Transverse colon (tissue), 4 donors: ENCODE data around the gene SGF29. TPM values are rescaled to one million over a fixed set of nuclear protein-coding genes. Genes with fewer than 3 reads are reported as not detected.
"Not testable (repeated sequence)": the region's sequence is repeated elsewhere in the genome, so short reads cannot be mapped to it uniquely, and the experiment has no call there.

Source experiments
- DNase-seq: peaks from one replicate; pipeline ENCODE4 v3.0.0-alpha.2; 2019
- H3K27ac ChIP-seq, 4 donors: fragments of 200-600 bp; sonication (generic); 2 replicates each; pipeline ENCODE4 v1.5.1; 2016 to 2018; ENCODE audit warnings: inconsistent platforms in 4 of 4
- H3K27me3 ChIP-seq: fragments of 200-600 bp; sonication (generic); 2 replicates; pipeline ENCODE4 v1.5.1; 2017; ENCODE audit warnings: inconsistent platforms
- H3K36me3 ChIP-seq, 4 donors: fragments of 200-600 bp; sonication (generic); 2 replicates each; pipeline ENCODE4 v1.5.1; 2017 to 2019; ENCODE audit warnings: inconsistent platforms in 4 of 4
- H3K4me1 ChIP-seq, 4 donors: fragments of 200-600 bp; sonication (generic); 2 replicates each; pipeline ENCODE4 v1.5.1; 2017 to 2020; ENCODE audit warnings: inconsistent platforms in 4 of 4
- H3K4me3 ChIP-seq, 4 donors: fragments of 200-600 bp; sonication (generic); 1 replicate in 1 of 4; 2 replicates in 3 of 4; pipeline versions ENCODE4 v1.5.1 to v1.6.1; 2017 to 2019; ENCODE audit warnings: inconsistent platforms in 4 of 4
- H3K9me3 ChIP-seq, 2 donors: fragments of 200-600 bp; sonication (generic); 2 replicates each; pipeline ENCODE4 v1.5.1; 2017 to 2019; ENCODE audit warnings: inconsistent platforms in 2 of 2
- CTCF ChIP-seq, 5 experiments: fragments of 200-600 bp in 3 of 5; fragments of 450-650 bp in 2 of 5; sonication (generic) in 3 of 5; IDR thresholded peaks; 1 replicate in 2 of 5; 2 replicates in 3 of 5; pipeline ENCODE4 v1.5.1; 2016 to 2017; ENCODE audit warnings: antibody characterized with exemption in 5 of 5, inconsistent platforms in 3 of 5, mild to moderate bottlenecking in 2 of 5, moderate library complexity in 1 of 5
- EP300 ChIP-seq: sonication (generic); formaldehyde crosslinking; IDR thresholded peaks from one replicate; pipeline ENCODE4 v1.6.1; 2017; ENCODE audit warnings: antibody characterized with exemption, low read depth
- POLR2A ChIP-seq: fragments of 450-650 bp; IDR thresholded peaks from one replicate; pipeline ENCODE4 v1.6.1; 2016; ENCODE audit warnings: antibody characterized with exemption, mild to moderate bottlenecking, moderate library complexity
- POLR2AphosphoS5 ChIP-seq, 3 donors: sonication (generic); formaldehyde crosslinking; IDR thresholded peaks; one replicate each; pipeline ENCODE4 v1.6.1; 2016; ENCODE audit warnings: antibody characterized with exemption in 3 of 3
- WGBS, 2 donors: methylation state at CpG; one replicate each; pipeline ENCODE4 v1.1.5; 2018; ENCODE audit warnings: low coverage in 1 of 2; 5-methylcytosine and 5-hydroxymethylcytosine counted together
- in situ Hi-C, 4 donors: fragments of 200-750 bp; cut with MboI; loops; one replicate each; pipeline versions ENCODE4 v1.15.0 to v1.15.1; 2017; ENCODE audit warnings: low sequenced_read_pairs in 3 of 4, low pct_ligation_motif_present in 1 of 4, low pct_unique_long_range_greater_than_20kb in 1 of 4
- intact Hi-C: fragments of 100-400 bp; cut with DNase I; formaldehyde crosslinking; loops from one replicate; pipeline ENCODE4 v1.15.1; 2023; ENCODE audit warnings: low total_unique reads
- total RNA-seq, 4 donors: library from RNA; depleted of rRNA; stranded (reverse); fragments of >200 nt; gene quantifications; one replicate each; pipeline ENCODE4 v1.1.0, GENCODE V29; 2016

The SGF29 gene
- total RNA-seq, 4 donors from 2014 or later: 22.1 to 95.0 (median 32.1) TPM

- no peak overlapping the region for H3K4me3 ChIP-seq
- H3K4me1 ChIP-seq: peaks cover 0 to 7% (median 4%) of the 10 kb centered on the region in 4 donors
- no peak overlapping the region for H3K27ac ChIP-seq
- H3K9me3 ChIP-seq: no peaks in the 10 kb centered on the region
- H3K27me3 ChIP-seq: no peaks in the 10 kb centered on the region
- no peak for TF ChIP-seq POLR2A
- intact Hi-C loops: no loop called here
- H3K36me3 ChIP-seq: peaks cover 0 to 23% (median 7%) of the 10 kb centered on the region in 4 donors
- 93% methylated on average over 6 of the region's 6 CpGs; no CpG with 5 or more reads in 1 of the 2 donors for WGBS, 2 donors
- DNase-seq: no peak
- in situ Hi-C loops: no loop called here
These were observed 37.6 kb downstream of the SGF29 start for GRCh38 chr16:28591355-28591754.

GRCh38 chr16:28592511-28592910 lies 38.8 kb downstream of the SGF29 start:
- no peak for TF ChIP-seq EP300
- TF ChIP-seq POLR2AphosphoS5 (IDR thresholded peaks at IDR 0.05): no peak
- no peak for TF ChIP-seq CTCF (IDR thresholded peaks at IDR 0.05)
- TF ChIP-seq POLR2A: no peak
- in situ Hi-C loops (no loop called here), intact Hi-C loops (no loop called here)
- H3K4me1 ChIP-seq: peaks cover 0 to 17% (median 14%) of the 10 kb centered on the region in 4 donors
- H3K9me3 ChIP-seq: no peaks in the 10 kb centered on the region
- no peak overlapping the region for H3K27ac ChIP-seq
- no peaks in the 10 kb centered on the region for H3K27me3 ChIP-seq
- 93% methylated on average over 5 of the region's 5 CpGs; no CpG with 5 or more reads in 1 of the 2 donors for WGBS, 2 donors
- no peak for DNase-seq
- peaks cover 0 to 23% (median 7%) of the 10 kb centered on the region in 4 donors for H3K36me3 ChIP-seq
- H3K4me3 ChIP-seq: no peak overlapping the region

- intact Hi-C loops (no loop called here), in situ Hi-C loops (no loop called here)
- Histone ChIP-seq H3K4me1 (peaks cover 0 to 22% (median 14%) of the 10 kb centered on the region in 4 donors), H3K27ac (no peak overlapping the region), H3K36me3 (peaks cover 0 to 23% (median 7%) of the 10 kb centered on the region in 4 donors), H3K4me3 (no peak overlapping the region), H3K27me3 (no peaks in the 10 kb centered on the region), H3K9me3 (no peaks in the 10 kb centered on the region)
- no peak for TF ChIP-seq POLR2A
- TF ChIP-seq EP300: no peak
- TF ChIP-seq POLR2AphosphoS5 (IDR thresholded peaks at IDR 0.05): no peak
- TF ChIP-seq CTCF (IDR thresholded peaks at IDR 0.05): no peak
- DNase-seq: no peak
- WGBS, 2 donors: 91% methylated on average over 13 of the region's 13 CpGs; no CpG with 5 or more reads in 1 of the 2 donors
These were observed 39.3 kb downstream of the SGF29 start for GRCh38 chr16:28592979-28593553.

- DNase-seq, H3K36me3 ChIP-seq, H3K27me3 ChIP-seq, H3K4me3 ChIP-seq, H3K9me3 ChIP-seq, intact Hi-C loops, in situ Hi-C loops, H3K27ac ChIP-seq: not testable (repeated sequence)
- peaks cover 0 to 23% (median 14%) of the 10 kb centered on the region in 4 donors for H3K4me1 ChIP-seq
- 83% methylated on average over 4 of the region's 6 CpGs; no CpG with 5 or more reads in 1 of the 2 donors for WGBS, 2 donors
These were observed 41.7 kb downstream of the SGF29 start for GRCh38 chr16:28595451-28595850.

- intact Hi-C loops (no loop called here), in situ Hi-C loops (no loop called here)
- DNase-seq: no peak
- Histone ChIP-seq H3K4me3 (peak overlapping the region in 2 of 4 donors; percentile 9 to 38), H3K27ac (peak overlapping the region in 3 of 4 donors; percentile 19 to 74 (median 67)), H3K4me1 (peaks cover 0 to 23% (median 14%) of the 10 kb centered on the region in 4 donors), H3K27me3 (no peaks in the 10 kb centered on the region), H3K9me3 (no peaks in the 10 kb centered on the region), H3K36me3 (no peaks in the 10 kb centered on the region)
- TF ChIP-seq EP300 (no peak), CTCF (IDR thresholded peaks at IDR 0.05) (no peak), POLR2AphosphoS5 (IDR thresholded peaks at IDR 0.05) (no peak), POLR2A (no peak)
- WGBS, 2 donors: 64% methylated on average over 7 of the region's 8 CpGs; no CpG with 5 or more reads in 1 of the 2 donors
These were observed 42.5 kb downstream of the SGF29 start for GRCh38 chr16:28596115-28596630.
